Mucosa of descending colon (tissue), 3 donors: ENCODE results near the gene FBXL17. TPM values are rescaled to one million over a fixed set of nuclear protein-coding genes. Genes with fewer than 3 reads are reported as not detected.
"Not testable (repeated sequence)": the region's sequence is repeated elsewhere in the genome, so short reads cannot be mapped to it uniquely, and the experiment has no call there.

Experiments
- ATAC-seq: fragments of 200-7000 bp; cut with Tn5 transposase; one replicate; pipeline ENCODE4 v1.9.1; 2020; ENCODE audit warnings: mild to moderate bottlenecking, moderate library complexity
- DNase-seq, 3 donors: peaks; one replicate each; pipeline ENCODE4 v3.0.0-alpha.2; 2020
- H3K36me3 ChIP-seq: fragments of 200-600 bp; one replicate; pipeline ENCODE4 v1.8.0; 2021; ENCODE audit warnings: low read depth, mild to moderate bottlenecking
- H3K4me1 ChIP-seq: fragments of 200-600 bp; one replicate; pipeline ENCODE4 v1.8.0; 2021; ENCODE audit warnings: low read depth, mild to moderate bottlenecking
- H3K4me3 ChIP-seq: fragments of 200-600 bp; one replicate; pipeline ENCODE4 v1.8.0; 2021; ENCODE audit warnings: mild to moderate bottlenecking
- H3K9me3 ChIP-seq: fragments of 200-600 bp; one replicate; pipeline ENCODE4 v1.8.0; 2021; ENCODE audit warnings: mild to moderate bottlenecking
- intact Hi-C, 2 donors: fragments of 100-400 bp; cut with DNase I in 1 of 2; cut with micrococcal nuclease in 1 of 2; formaldehyde crosslinking; loops; one replicate each; pipeline versions ENCODE4 v1.11.0 to v1.11.1; 2022; cut with DNase I, micrococcal nuclease
- total RNA-seq, 3 donors: library from RNA; stranded (reverse); fragmentation: NEBNext Ultra II Directional in 2 of 3; extraction: Animal tissue kit (Norgen Biotek cat#: 25700) in 2 of 3; gene quantifications; one replicate each; pipeline versions ENCODE4 v1.2.1 to v1.2.4, GENCODE V29; 2021 to 2023
- TF ChIP-seq, protein P1 (sequence below): fragments of 200-600 bp; IDR thresholded peaks from one replicate; pipeline ENCODE4 v1.8.0; 2022; ENCODE audit warnings: antibody characterized with exemption, mild to moderate bottlenecking
- donor health status: DM: no; HTN: no; CAD: no; lungs with moderate emphysema.
- donor health status: DM: no; HTN: no; CAD: no.
- donor health status: DM: no; HTN: yes; CAD: no.

Gene FBXL17
- total RNA-seq, 3 donors from 2014 or later = 22.8 to 25.6 (median 23.8) TPM

DNA sequence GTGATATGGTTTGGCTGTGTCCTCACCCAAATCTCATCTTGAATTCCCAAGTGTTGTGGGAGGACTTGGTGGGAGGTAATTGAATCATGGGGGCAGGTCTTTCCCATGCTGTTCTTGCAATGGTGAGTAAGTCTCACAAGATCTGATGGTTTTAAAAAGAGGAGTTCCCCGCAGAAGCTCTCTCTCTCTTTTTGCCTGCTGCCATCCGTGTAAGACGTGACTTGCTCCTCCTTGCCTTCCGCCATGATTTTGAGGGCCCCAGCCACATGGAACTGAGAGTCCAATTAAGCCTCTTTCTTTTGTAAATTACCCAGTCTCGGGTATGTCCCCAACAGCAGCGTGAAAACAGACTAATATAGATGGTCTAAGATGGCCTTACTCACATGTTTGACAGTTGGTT is 210.1 kb downstream of the FBXL17 start:
- Histone ChIP-seq H3K36me3 (no peaks in the 10 kb centered on the region), H3K4me1 (no peaks in the 10 kb centered on the region), H3K4me3 (no peak overlapping the region), H3K9me3 (no peaks in the 10 kb centered on the region)
- intact Hi-C loops = no loop called here
- ATAC-seq (no peak), DNase-seq (no peak)
- TF ChIP-seq, protein P1, sequence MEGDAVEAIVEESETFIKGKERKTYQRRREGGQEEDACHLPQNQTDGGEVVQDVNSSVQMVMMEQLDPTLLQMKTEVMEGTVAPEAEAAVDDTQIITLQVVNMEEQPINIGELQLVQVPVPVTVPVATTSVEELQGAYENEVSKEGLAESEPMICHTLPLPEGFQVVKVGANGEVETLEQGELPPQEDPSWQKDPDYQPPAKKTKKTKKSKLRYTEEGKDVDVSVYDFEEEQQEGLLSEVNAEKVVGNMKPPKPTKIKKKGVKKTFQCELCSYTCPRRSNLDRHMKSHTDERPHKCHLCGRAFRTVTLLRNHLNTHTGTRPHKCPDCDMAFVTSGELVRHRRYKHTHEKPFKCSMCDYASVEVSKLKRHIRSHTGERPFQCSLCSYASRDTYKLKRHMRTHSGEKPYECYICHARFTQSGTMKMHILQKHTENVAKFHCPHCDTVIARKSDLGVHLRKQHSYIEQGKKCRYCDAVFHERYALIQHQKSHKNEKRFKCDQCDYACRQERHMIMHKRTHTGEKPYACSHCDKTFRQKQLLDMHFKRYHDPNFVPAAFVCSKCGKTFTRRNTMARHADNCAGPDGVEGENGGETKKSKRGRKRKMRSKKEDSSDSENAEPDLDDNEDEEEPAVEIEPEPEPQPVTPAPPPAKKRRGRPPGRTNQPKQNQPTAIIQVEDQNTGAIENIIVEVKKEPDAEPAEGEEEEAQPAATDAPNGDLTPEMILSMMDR = no peak

GRCh38 chr5:108168915-108169314 is 213.0 kb downstream of the FBXL17 start:
- Histone ChIP-seq H3K4me3 (no peak overlapping the region), H3K9me3 (no peaks in the 10 kb centered on the region), H3K4me1 (no peaks in the 10 kb centered on the region), H3K36me3 (no peaks in the 10 kb centered on the region)
- intact Hi-C loops = no loop called here
- ATAC-seq (no peak), DNase-seq (no peak)
- TF ChIP-seq, protein P1 = no peak

- intact Hi-C loops = no loop called here
Measured at GRCh38 chr5:108167174-108167573, 214.7 kb downstream of the FBXL17 start.

DNA sequence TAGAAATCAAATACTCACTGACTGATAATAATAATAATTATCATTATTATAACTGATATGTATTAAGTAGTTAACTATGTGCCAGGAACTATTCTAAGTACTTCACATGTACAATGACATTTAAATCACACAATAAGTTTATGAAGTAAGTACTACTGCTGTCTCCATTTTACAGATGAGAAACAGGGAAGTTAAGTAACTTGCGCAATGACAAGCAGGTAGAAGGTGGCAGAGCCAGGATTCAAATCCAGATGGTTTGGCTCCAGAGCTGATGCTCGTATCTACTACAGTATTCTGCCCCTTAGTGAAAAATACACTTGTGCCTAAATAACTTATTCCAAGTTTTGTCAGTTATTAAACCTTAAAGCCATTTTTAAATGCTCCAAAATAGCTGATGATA is 217.3 kb downstream of the FBXL17 start:
- ATAC-seq = no peak
- DNase-seq = no peak

More at GRCh38 chr5:108167174-108167573, 214.7 kb downstream of the FBXL17 start:
- TF ChIP-seq, protein P1 = no peak
- H3K36me3 ChIP-seq = no peaks in the 10 kb centered on the region
- H3K4me1 ChIP-seq = no peaks in the 10 kb centered on the region
- H3K4me3 ChIP-seq = no peak overlapping the region
- DNase-seq (no peak), ATAC-seq (no peak)
- no peaks in the 10 kb centered on the region for H3K9me3 ChIP-seq

GRCh38 chr5:108152854-108153253 is 229.0 kb downstream of the FBXL17 start:
- ATAC-seq, intact Hi-C loops, H3K36me3 ChIP-seq, H3K4me1 ChIP-seq, DNase-seq, H3K9me3 ChIP-seq, H3K4me3 ChIP-seq: not testable (repeated sequence)

More for the DNA sequence above, 217.3 kb downstream of the FBXL17 start:
- H3K4me3 ChIP-seq = no peak overlapping the region
- no peaks in the 10 kb centered on the region for H3K9me3 ChIP-seq
- intact Hi-C loops = no loop called here
- no peaks in the 10 kb centered on the region for H3K4me1 ChIP-seq
- H3K36me3 ChIP-seq = no peaks in the 10 kb centered on the region
- TF ChIP-seq, protein P1 = no peak

DNA sequence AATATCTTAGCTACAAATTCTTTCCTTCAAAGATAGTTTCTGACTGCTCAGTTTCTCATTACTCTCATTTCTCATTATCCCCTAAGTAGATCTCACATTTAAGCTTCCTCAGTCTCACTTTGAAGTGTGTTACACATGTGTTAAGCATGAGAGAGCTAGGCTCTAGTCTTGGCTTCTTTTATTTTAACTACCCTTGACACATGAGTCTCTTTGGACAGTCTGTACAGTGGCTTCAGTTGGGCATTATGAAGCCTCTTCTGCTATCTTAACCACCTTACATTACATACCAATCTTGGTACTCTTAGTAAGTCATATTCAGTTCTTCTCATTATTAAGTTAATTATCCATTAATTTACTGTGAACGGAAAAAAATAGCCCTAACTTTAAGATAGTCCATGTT is 232.5 kb downstream of the FBXL17 start:
- Histone ChIP-seq H3K4me3 (no peak overlapping the region), H3K9me3 (no peaks in the 10 kb centered on the region), H3K36me3 (no peaks in the 10 kb centered on the region), H3K4me1 (no peaks in the 10 kb centered on the region)
- ATAC-seq (no peak), DNase-seq (no peak)
- TF ChIP-seq, protein P1 = no peak
- intact Hi-C loops = no loop called here
